ENCODE measurements around the gene ZNF436. TPM values are rescaled to one million over a fixed set of nuclear protein-coding genes. Genes with fewer than 3 reads are reported as not detected.

Gene ZNF436
- total RNA-seq, 3 donors from 2014 or later, result 19.5 to 36.6 (median 23.9) TPM

Other genes starting within 250 kb of the ZNF436 start
- 10 to 100 TPM; 21.0 to 26.6 (median 24.6) TPM for gene LUZP1, start 201.0 kb downstream of the ZNF436 start, total RNA-seq
- not detected for gene HTR1D, start 152.3 kb downstream of the ZNF436 start, total RNA-seq
- gene HNRNPR, start 25.6 kb downstream of the ZNF436 start, total RNA-seq, result 100 to 1,000 TPM in 2 of 3 donors, 10 to 100 TPM in 1; 56.6 to 114 (median 109) TPM
- gene TCEA3, start 54.9 kb upstream of the ZNF436 start, total RNA-seq, result 10 to 100 TPM in 2 of 3 donors, 1 to 10 TPM in 1; 8.5 to 38.0 (median 31.2) TPM
- 10 to 100 TPM; 47.7 to 61.6 (median 54.9) TPM for gene ASAP3, start 114.3 kb upstream of the ZNF436 start, total RNA-seq
- gene E2F2, start 161.4 kb upstream of the ZNF436 start, total RNA-seq, result under 1 TPM; under 0.01 to 0.73 (median 0.33) TPM
- gene ID3, start 189.7 kb upstream of the ZNF436 start, total RNA-seq, result 100 to 1,000 TPM in 1 of 3 donors, 10 to 100 TPM in 2; 79.9 to 133 (median 90.9) TPM